SK-N-SH treated with all-trans-retinoic acid at 6 μM for 48 hours (cell line): ENCODE results near the gene ATP13A5.

Source experiments
- CSDC2 ChIP-seq: fragments of 250-450 bp; sonication (Bioruptor Pico); IDR thresholded peaks from 2 replicates; pipeline ENCODE4 v1.5.0; 2020; ENCODE audit warnings: mild to moderate bottlenecking, moderate library complexity
- ESRRG ChIP-seq: fragments of 250-450 bp; sonication (Bioruptor Pico); IDR thresholded peaks from 2 replicates; pipeline ENCODE4 v1.6.1; 2021; ENCODE audit warnings: mild to moderate bottlenecking
- ISL1 ChIP-seq: fragments of 250-450 bp; sonication (Bioruptor Pico); IDR thresholded peaks from 2 replicates; pipeline ENCODE4 v2.1.2; 2022; ENCODE audit warnings: mild to moderate bottlenecking, moderate library complexity
- RARB ChIP-seq: fragments of 250-450 bp; sonication (Bioruptor Pico); IDR thresholded peaks from 2 replicates; pipeline ENCODE4 v1.8.0; 2021; ENCODE audit warnings: mild to moderate bottlenecking, moderate library complexity
- SNAI2 ChIP-seq: fragments of 250-450 bp; sonication (Bioruptor Pico); IDR thresholded peaks from 2 replicates; pipeline ENCODE4 v1.5.0; 2020; ENCODE audit warnings: mild to moderate bottlenecking, moderate library complexity
- ZFP3 ChIP-seq: fragments of 250-450 bp; sonication (Bioruptor Pico); IDR thresholded peaks from 2 replicates; pipeline ENCODE4 v1.5.0; 2020; ENCODE audit warnings: mild to moderate bottlenecking, moderate library complexity
- ZNF70 ChIP-seq: fragments of 450-650 bp; formaldehyde crosslinking; IDR thresholded peaks from 2 replicates; pipeline ENCODE4 v1.5.0; 2020; ENCODE audit warnings: mild to moderate bottlenecking, moderate library complexity
- TF ChIP-seq, protein P1 (sequence below): fragments of 250-450 bp; sonication (Bioruptor Pico); IDR thresholded peaks from 2 replicates; pipeline ENCODE4 v1.8.0; 2020; ENCODE audit warnings: mild to moderate bottlenecking, moderate library complexity, borderline replicate concordance
- TF ChIP-seq, protein P2 (sequence below): fragments of 250-450 bp; sonication (Bioruptor Pico); IDR thresholded peaks from 2 replicates; pipeline ENCODE4 v1.5.1; 2020; ENCODE audit warnings: low read depth, mild to moderate bottlenecking, moderate library complexity

DNA sequence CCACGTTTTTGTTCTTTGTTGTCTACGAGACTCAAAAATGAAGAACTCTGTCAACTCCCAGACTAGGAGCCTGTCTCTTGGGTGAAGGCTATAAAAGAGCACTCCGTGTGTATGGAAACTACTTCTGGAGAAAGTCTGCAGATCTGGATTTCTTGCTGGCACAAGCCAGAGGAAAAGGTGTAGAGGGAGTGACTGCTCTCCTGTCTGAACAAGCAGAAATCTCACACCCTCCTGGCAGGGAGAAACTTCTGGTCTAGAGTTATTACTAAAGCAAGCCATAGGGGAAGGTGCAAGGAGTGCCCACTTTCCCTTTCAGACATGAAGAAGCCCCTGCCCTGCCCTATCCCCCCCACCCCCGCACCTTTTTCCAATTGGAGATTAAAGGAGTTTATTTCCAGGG, 128.1 kb downstream of the ATP13A5 start:
- TF ChIP-seq ISL1 (CRISPR knock-in tag) = no peak
- TF ChIP-seq, protein P1, sequence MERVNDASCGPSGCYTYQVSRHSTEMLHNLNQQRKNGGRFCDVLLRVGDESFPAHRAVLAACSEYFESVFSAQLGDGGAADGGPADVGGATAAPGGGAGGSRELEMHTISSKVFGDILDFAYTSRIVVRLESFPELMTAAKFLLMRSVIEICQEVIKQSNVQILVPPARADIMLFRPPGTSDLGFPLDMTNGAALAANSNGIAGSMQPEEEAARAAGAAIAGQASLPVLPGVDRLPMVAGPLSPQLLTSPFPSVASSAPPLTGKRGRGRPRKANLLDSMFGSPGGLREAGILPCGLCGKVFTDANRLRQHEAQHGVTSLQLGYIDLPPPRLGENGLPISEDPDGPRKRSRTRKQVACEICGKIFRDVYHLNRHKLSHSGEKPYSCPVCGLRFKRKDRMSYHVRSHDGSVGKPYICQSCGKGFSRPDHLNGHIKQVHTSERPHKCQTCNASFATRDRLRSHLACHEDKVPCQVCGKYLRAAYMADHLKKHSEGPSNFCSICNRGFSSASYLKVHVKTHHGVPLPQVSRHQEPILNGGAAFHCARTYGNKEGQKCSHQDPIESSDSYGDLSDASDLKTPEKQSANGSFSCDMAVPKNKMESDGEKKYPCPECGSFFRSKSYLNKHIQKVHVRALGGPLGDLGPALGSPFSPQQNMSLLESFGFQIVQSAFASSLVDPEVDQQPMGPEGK (CRISPR knock-in tag) = no peak
- TF ChIP-seq ZNF70 (CRISPR knock-in tag) = no peak
- no peak for TF ChIP-seq ZFP3
- TF ChIP-seq RARB (CRISPR knock-in tag) = no peak
- TF ChIP-seq, protein P2, sequence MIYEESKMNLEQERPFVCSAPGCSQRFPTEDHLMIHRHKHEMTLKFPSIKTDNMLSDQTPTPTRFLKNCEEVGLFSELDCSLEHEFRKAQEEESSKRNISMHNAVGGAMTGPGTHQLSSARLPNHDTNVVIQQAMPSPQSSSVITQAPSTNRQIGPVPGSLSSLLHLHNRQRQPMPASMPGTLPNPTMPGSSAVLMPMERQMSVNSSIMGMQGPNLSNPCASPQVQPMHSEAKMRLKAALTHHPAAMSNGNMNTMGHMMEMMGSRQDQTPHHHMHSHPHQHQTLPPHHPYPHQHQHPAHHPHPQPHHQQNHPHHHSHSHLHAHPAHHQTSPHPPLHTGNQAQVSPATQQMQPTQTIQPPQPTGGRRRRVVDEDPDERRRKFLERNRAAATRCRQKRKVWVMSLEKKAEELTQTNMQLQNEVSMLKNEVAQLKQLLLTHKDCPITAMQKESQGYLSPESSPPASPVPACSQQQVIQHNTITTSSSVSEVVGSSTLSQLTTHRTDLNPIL = no peak
- TF ChIP-seq CSDC2 (CRISPR knock-in tag) = no peak
- no peak for TF ChIP-seq SNAI2 (CRISPR knock-in tag)
- TF ChIP-seq ESRRG (CRISPR knock-in tag) = no peak
